Stomach (tissue), 9 donors: Measurements from ENCODE around the gene MFSD6. TPM values are rescaled to one million over a fixed set of nuclear protein-coding genes. Genes with fewer than 3 reads are reported as not detected.

Experiments
- DNase-seq, 2 donors: peaks; one replicate each; pipeline versions ENCODE4 v3.0.0 to v3.0.0-alpha.2; 2013 to 2019
- H3K27ac ChIP-seq, 5 donors: fragments of 200-600 bp in 4 of 5; sonication (generic) in 4 of 5; one replicate each; pipeline ENCODE4 v1.5.1; 2013 to 2019; ENCODE audit warnings: mild to moderate bottlenecking in 1 of 5, moderate library complexity in 1 of 5
- H3K27me3 ChIP-seq, 3 donors: fragments of 200-600 bp; sonication (generic); one replicate each; pipeline ENCODE4 v1.5.1; 2017 to 2019; ENCODE audit warnings: mixed run types in 1 of 3
- H3K36me3 ChIP-seq, 4 donors: fragments of 200-600 bp; sonication (generic); 1 replicate in 3 of 4; 2 replicates in 1 of 4; pipeline ENCODE4 v1.5.1; 2016 to 2019
- H3K4me1 ChIP-seq, 4 donors: fragments of 200-600 bp; sonication (generic); one replicate each; pipeline ENCODE4 v1.5.1; 2016 to 2019
- H3K4me3 ChIP-seq, 4 donors: fragments of 200-600 bp; sonication (generic) in 3 of 4; one replicate each; pipeline ENCODE4 v1.5.1; 2016 to 2019; ENCODE audit warnings: mild to moderate bottlenecking in 1 of 4
- H3K9me3 ChIP-seq, 4 donors: fragments of 200-600 bp; sonication (generic); one replicate each; pipeline ENCODE4 v1.5.1; 2016 to 2019
- CTCF ChIP-seq, 7 experiments: fragments of 450-650 bp in 4 of 7; fragments of 200-600 bp in 3 of 7; sonication (generic) in 3 of 7; IDR thresholded peaks; one replicate each; pipeline ENCODE4 v1.5.1; 2016 to 2019; ENCODE audit warnings: antibody characterized with exemption in 7 of 7, control low read depth in 2 of 7, mild to moderate bottlenecking in 1 of 7
- EP300 ChIP-seq: sonication (generic); formaldehyde crosslinking; IDR thresholded peaks from one replicate; pipeline ENCODE4 v1.6.1; 2017; ENCODE audit warnings: antibody characterized with exemption
- POLR2A ChIP-seq, 4 donors: fragments of 450-650 bp; IDR thresholded peaks; one replicate each; pipeline ENCODE4 v1.6.1; 2016; ENCODE audit warnings: antibody characterized with exemption in 4 of 4, control low read depth in 2 of 4, mild to moderate bottlenecking in 1 of 4, moderate library complexity in 1 of 4
- POLR2AphosphoS5 ChIP-seq, 3 donors: sonication (generic); formaldehyde crosslinking; IDR thresholded peaks; one replicate each; pipeline ENCODE4 v1.6.1; 2016; ENCODE audit warnings: antibody characterized with exemption in 3 of 3
- WGBS, 5 donors: extraction: QIAGEN DNeasy Blood & Tissue Kit in 3 of 5; methylation state at CpG; one replicate each; pipeline versions ENCODE4 v1.1.5 to v1.1.7; 2013 to 2018; 5-methylcytosine and 5-hydroxymethylcytosine counted together
- intact Hi-C: fragments of 100-400 bp; cut with DNase I; formaldehyde crosslinking; loops from one replicate; pipeline ENCODE4 v1.15.1; 2023; ENCODE audit warnings: low total_unique reads
- polyA plus RNA-seq, 3 donors: library from polyadenylated mRNA; stranded (reverse); fragments of 200-250 nt; gene quantifications; one replicate each; pipeline ENCODE4 v1.2.3, GENCODE V29; 2013
- total RNA-seq, 5 donors: library from RNA; depleted of rRNA; stranded (reverse); fragments of >200 nt; gene quantifications; one replicate each; pipeline versions ENCODE4 v1.1.0 to v1.2.3, GENCODE V29; 2014 to 2016
- donor health status: healthy with polysubstance abuse.
- donor health status: Bipolar disorder and iron deficiency.
- donor health status: healthy.

MFSD6 gene
- total and polyA plus RNA-seq, 8 donors: 9.2 to 134 (median 37.2) TPM

GRCh38 chr2:190482451-190482850 lies 74.3 kb downstream of the MFSD6 start:
- Histone ChIP-seq H3K27ac (no peak overlapping the region), H3K4me1 (peaks cover 9 to 85% (median 42%) of the 10 kb centered on the region in 4 donors), H3K36me3 (no peaks in the 10 kb centered on the region), H3K4me3 (no peak overlapping the region), H3K9me3 (no peaks in the 10 kb centered on the region), H3K27me3 (no peaks in the 10 kb centered on the region)
- DNase-seq: peak in 1 of 2 donors; percentile 34
- TF ChIP-seq POLR2A (IDR thresholded peaks at IDR 0.05): no peak
- no peak for TF ChIP-seq CTCF (IDR thresholded peaks at IDR 0.05)
- no peak for TF ChIP-seq EP300
- no peak for TF ChIP-seq POLR2AphosphoS5 (IDR thresholded peaks at IDR 0.05)
- intact Hi-C loops: no loop called here

DNA sequence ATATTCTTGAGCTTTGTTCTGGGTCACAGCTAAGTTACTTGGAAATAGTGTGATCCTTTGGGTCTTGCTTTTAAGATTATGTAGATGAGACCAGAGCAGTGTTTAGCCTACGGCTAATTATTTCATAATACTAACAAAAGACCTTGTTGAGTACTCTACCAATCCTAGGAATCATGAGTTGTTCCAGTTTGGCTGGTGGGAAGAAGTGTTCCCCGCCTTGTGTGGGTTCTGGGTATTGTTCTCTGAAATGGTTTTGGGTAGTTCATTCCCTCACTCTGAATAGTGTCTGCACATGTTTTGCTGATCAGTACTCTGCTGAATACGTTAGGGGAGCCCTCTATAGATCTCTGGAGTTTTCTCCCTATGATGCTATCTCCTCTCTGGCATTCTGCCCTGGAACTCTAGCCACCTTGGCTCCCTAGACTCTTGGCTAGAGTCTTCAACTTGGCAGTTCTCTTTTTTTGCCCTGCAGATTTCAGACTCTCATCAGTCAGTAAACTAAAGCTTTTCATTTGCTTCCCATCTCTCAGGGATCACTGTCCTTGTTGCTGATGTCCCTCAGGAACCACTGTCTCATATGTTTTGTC lies 78.0 kb downstream of the MFSD6 start:
- intact Hi-C loops: no loop called here
- TF ChIP-seq EP300: no peak
- no peak for TF ChIP-seq POLR2AphosphoS5 (IDR thresholded peaks at IDR 0.05)
- no peak for TF ChIP-seq POLR2A (IDR thresholded peaks at IDR 0.05)
- TF ChIP-seq CTCF (IDR thresholded peaks at IDR 0.05): no peak
- no peak for DNase-seq
- Histone ChIP-seq H3K9me3 (no peaks in the 10 kb centered on the region), H3K27me3 (no peaks in the 10 kb centered on the region), H3K36me3 (peaks cover 15 to 30% (median 27%) of the 10 kb centered on the region in 4 donors), H3K27ac (peak overlapping the region in 1 of 5 donors; percentile 36), H3K4me3 (no peak overlapping the region), H3K4me1 (peaks cover 0 to 50% (median 22%) of the 10 kb centered on the region in 4 donors)
- WGBS, 5 donors: 56 to 72% (median 60%) methylated on average over 3 of the region's 3 CpGs

DNA sequence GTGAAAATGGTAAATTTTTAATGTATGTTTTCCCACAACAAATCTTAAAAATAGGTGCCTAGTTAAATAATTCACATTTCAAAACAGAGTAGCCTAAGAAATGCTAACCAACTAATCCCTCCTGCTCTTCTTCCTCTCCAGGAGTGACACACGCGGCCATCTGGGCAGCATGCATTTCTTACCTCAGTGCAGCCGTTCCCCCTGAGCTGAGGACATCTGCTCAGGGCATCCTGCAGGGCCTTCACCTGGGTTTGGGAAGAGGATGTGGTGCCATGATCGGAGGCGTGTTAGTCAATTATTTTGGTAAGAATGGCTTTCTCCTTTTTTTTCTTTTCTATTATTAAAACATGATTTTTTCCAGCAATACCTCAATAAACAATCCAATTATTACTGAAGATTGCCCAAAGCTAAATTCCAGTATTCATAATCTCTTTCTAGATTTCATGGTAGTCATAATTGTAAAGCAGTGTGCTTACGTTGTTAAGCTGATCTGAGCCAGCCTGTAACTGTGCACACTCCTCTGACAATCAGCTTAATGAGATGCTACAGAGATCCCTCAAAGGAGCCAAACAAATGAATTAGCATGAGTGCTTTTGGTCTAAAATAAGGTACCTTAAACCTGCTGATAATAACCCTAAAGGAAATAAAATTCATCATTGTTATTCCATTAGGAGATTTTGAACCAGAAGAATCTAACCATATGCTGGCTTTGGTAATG lies 80.5 kb downstream of the MFSD6 start:
- no peak for TF ChIP-seq POLR2A (IDR thresholded peaks at IDR 0.05)
- TF ChIP-seq POLR2AphosphoS5 (IDR thresholded peaks at IDR 0.05): no peak
- TF ChIP-seq EP300: no peak
- TF ChIP-seq CTCF (IDR thresholded peaks at IDR 0.05): no peak
- H3K36me3 ChIP-seq: peaks cover 15 to 46% (median 40%) of the 10 kb centered on the region in 4 donors
- WGBS, 5 donors: 94 to 97% (median 96%) methylated on average over 6 of the region's 6 CpGs
- H3K4me1 ChIP-seq: peaks cover 0 to 32% (median 16%) of the 10 kb centered on the region in 4 donors
- H3K4me3 ChIP-seq: no peak overlapping the region
- no peaks in the 10 kb centered on the region for H3K27me3 ChIP-seq
- H3K27ac ChIP-seq: no peak overlapping the region
- no peaks in the 10 kb centered on the region for H3K9me3 ChIP-seq
- no peak for DNase-seq
- intact Hi-C loops: no loop called here

- WGBS, 5 donors: 89 to 98% (median 92%) methylated on average over 4 of the region's 4 CpGs
- Histone ChIP-seq H3K27ac (no peak overlapping the region), H3K9me3 (no peaks in the 10 kb centered on the region), H3K27me3 (no peaks in the 10 kb centered on the region), H3K36me3 (peaks cover 15 to 46% (median 40%) of the 10 kb centered on the region in 4 donors), H3K4me3 (no peak overlapping the region), H3K4me1 (peaks cover 0 to 33% (median 15%) of the 10 kb centered on the region in 4 donors)
- no peak for DNase-seq
- TF ChIP-seq EP300: no peak
- no peak for TF ChIP-seq POLR2AphosphoS5 (IDR thresholded peaks at IDR 0.05)
- TF ChIP-seq CTCF (IDR thresholded peaks at IDR 0.05): no peak
- TF ChIP-seq POLR2A (IDR thresholded peaks at IDR 0.05): no peak
- intact Hi-C loops: no loop called here
Measured at GRCh38 chr2:190489475-190489874, 81.3 kb downstream of the MFSD6 start.
